Gastroesophageal sphincter (tissue), 3 donors: ENCODE results near the gene LDB3.

ENCODE experiments used
- EP300 ChIP-seq: sonication (generic); formaldehyde crosslinking; IDR thresholded peaks from one replicate; pipeline ENCODE4 v1.6.1; 2017; ENCODE audit warnings: antibody characterized with exemption, mild to moderate bottlenecking
- TF ChIP-seq, protein P1 (sequence below), 4 experiments: fragments of 200-600 bp in 2 of 4; fragments of 450-650 bp in 2 of 4; sonication (generic) in 1 of 4; IDR thresholded peaks; one replicate each; pipeline ENCODE4 v1.5.1; 2017 to 2019; ENCODE audit warnings: antibody characterized with exemption in 4 of 4, mild to moderate bottlenecking in 2 of 4, moderate library complexity in 2 of 4

GRCh38 chr10:86706977-86707376 is 38.7 kb downstream of the LDB3 start:
- TF ChIP-seq, protein P1, sequence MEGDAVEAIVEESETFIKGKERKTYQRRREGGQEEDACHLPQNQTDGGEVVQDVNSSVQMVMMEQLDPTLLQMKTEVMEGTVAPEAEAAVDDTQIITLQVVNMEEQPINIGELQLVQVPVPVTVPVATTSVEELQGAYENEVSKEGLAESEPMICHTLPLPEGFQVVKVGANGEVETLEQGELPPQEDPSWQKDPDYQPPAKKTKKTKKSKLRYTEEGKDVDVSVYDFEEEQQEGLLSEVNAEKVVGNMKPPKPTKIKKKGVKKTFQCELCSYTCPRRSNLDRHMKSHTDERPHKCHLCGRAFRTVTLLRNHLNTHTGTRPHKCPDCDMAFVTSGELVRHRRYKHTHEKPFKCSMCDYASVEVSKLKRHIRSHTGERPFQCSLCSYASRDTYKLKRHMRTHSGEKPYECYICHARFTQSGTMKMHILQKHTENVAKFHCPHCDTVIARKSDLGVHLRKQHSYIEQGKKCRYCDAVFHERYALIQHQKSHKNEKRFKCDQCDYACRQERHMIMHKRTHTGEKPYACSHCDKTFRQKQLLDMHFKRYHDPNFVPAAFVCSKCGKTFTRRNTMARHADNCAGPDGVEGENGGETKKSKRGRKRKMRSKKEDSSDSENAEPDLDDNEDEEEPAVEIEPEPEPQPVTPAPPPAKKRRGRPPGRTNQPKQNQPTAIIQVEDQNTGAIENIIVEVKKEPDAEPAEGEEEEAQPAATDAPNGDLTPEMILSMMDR (IDR thresholded peaks at IDR 0.05) = no peak
- no peak for TF ChIP-seq EP300
